Loucy (cell line): ENCODE measurements around the gene MYO3B.

Source experiments
- H2AFZ ChIP-seq: fragments of 200-600 bp; sonication (generic); 2 replicates; pipeline ENCODE4 v1.6.0; 2016; ENCODE audit warnings: antibody characterized with exemption, mild to moderate bottlenecking, low read length, moderate library complexity
- H3F3A ChIP-seq: fragments of 200-600 bp; 2 replicates; pipeline ENCODE4 v1.6.0; 2016; ENCODE audit warnings: antibody characterized with exemption, low read depth, mild to moderate bottlenecking
- H3K27me3 ChIP-seq: fragments of 200-600 bp; sonication (generic); 2 replicates; pipeline ENCODE4 v1.6.1; 2014; ENCODE audit warnings: low read length, mild to moderate bottlenecking; ENCODE audit not compliant: insufficient read depth, poor library complexity, severe bottlenecking
- H3K36me3 ChIP-seq: fragments of 200-600 bp; sonication (generic); 2 replicates; pipeline ENCODE4 v1.6.1; 2016; ENCODE audit warnings: low read length; ENCODE audit not compliant: insufficient read depth
- H3K4me1 ChIP-seq: fragments of 200-600 bp; sonication (generic); 2 replicates; pipeline ENCODE4 v1.5.1; 2014; ENCODE audit warnings: low read length, mild to moderate bottlenecking; ENCODE audit not compliant: insufficient read depth, poor library complexity, severe bottlenecking
- H3K4me2 ChIP-seq: fragments of 200-600 bp; sonication (generic); 2 replicates; pipeline ENCODE4 v1.6.0; 2014; ENCODE audit warnings: antibody characterized with exemption, low read length, low read depth, mild to moderate bottlenecking; ENCODE audit not compliant: poor library complexity, severe bottlenecking
- H3K4me3 ChIP-seq: fragments of 200-600 bp; sonication (generic); 2 replicates; pipeline ENCODE4 v1.5.1; 2014; ENCODE audit warnings: low read length, mild to moderate bottlenecking, mixed read lengths; ENCODE audit not compliant: poor library complexity, severe bottlenecking
- H3K79me2 ChIP-seq: fragments of 200-600 bp; sonication (generic); 2 replicates; pipeline ENCODE4 v1.6.1; 2014; ENCODE audit warnings: low read length; ENCODE audit not compliant: insufficient read depth
- H3K9ac ChIP-seq: fragments of 200-600 bp; sonication (generic); 2 replicates; pipeline ENCODE4 v1.6.0; 2014; ENCODE audit warnings: mild to moderate bottlenecking, low read depth, low read length, moderate library complexity; ENCODE audit not compliant: poor library complexity, severe bottlenecking
- H3K9me2 ChIP-seq: fragments of 200-600 bp; sonication (generic); replicated peaks from 2 replicates; pipeline ENCODE4 v1.6.1; 2016; ENCODE audit warnings: low read depth, low read length, mixed read lengths
- H3K9me3 ChIP-seq: fragments of 200-600 bp; sonication (generic); 2 replicates; pipeline ENCODE4 v1.6.1; 2014; ENCODE audit warnings: mild to moderate bottlenecking, antibody characterized with exemption, low read length, low read depth; ENCODE audit not compliant: insufficient read depth
- H4K20me1 ChIP-seq: fragments of 200-600 bp; sonication (generic); 2 replicates; pipeline ENCODE4 v1.6.0; 2014; ENCODE audit warnings: antibody characterized with exemption, low read length, mild to moderate bottlenecking; ENCODE audit not compliant: insufficient read depth, poor library complexity, severe bottlenecking
- EZH2phosphoT487 ChIP-seq: fragments of 200-600 bp; IDR thresholded peaks from 2 replicates; pipeline ENCODE4 v1.6.1; 2018; ENCODE audit warnings: antibody characterized with exemption, mild to moderate bottlenecking, moderate library complexity, borderline replicate concordance
- TF ChIP-seq, protein P1 (sequence below): fragments of 200-600 bp; sonication (generic); conservative IDR thresholded peaks from 2 replicates; pipeline ENCODE4 v1.5.1; 2014; ENCODE audit warnings: mild to moderate bottlenecking, antibody characterized with exemption, low read length

Gene MYO3B

DNA sequence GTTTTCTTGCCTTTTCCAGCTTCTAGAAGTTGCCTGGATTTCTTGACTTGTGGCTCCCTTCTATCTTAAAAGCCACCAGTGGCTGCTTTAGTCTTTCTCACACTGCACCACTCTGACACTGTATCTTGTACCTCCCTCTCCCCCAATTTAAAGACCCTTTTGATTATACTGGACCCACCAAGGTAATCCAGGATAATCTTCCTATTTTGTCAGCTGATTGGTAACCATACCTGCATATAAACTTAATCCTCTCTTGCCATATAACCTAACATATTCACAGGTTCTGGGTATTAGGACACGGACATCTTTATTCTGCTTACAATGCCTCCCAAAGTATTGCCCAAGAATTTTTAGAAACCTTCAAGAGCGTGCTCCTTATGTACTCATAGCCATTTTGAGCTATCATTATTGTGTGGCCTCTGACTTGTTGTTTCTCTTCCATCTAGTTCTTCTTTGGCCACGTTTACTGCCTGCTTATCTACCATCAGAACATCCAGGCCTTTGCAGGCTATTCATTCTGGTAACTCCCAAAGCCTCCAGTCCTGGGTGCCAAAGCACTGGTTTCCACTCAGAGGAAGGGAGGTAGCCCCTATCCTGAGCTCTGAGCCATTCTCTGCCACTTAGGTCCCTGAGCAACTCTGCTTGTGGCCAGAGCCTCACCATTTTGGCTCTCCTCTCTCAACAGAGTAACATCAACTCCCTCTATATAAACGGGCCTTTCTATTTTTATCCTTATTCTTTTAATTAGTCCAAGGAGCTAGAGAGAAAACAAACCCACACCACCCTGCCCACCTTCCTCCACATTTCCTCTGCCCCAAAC lies 70.8 kb downstream of the MYO3B start:
- TF ChIP-seq EZH2phosphoT487: no peak
- TF ChIP-seq, protein P1, sequence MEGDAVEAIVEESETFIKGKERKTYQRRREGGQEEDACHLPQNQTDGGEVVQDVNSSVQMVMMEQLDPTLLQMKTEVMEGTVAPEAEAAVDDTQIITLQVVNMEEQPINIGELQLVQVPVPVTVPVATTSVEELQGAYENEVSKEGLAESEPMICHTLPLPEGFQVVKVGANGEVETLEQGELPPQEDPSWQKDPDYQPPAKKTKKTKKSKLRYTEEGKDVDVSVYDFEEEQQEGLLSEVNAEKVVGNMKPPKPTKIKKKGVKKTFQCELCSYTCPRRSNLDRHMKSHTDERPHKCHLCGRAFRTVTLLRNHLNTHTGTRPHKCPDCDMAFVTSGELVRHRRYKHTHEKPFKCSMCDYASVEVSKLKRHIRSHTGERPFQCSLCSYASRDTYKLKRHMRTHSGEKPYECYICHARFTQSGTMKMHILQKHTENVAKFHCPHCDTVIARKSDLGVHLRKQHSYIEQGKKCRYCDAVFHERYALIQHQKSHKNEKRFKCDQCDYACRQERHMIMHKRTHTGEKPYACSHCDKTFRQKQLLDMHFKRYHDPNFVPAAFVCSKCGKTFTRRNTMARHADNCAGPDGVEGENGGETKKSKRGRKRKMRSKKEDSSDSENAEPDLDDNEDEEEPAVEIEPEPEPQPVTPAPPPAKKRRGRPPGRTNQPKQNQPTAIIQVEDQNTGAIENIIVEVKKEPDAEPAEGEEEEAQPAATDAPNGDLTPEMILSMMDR: no peak
- Histone ChIP-seq H3K27me3 (no peaks in the 10 kb centered on the region), H3K9me3 (no peaks in the 10 kb centered on the region), H3K9me2 (no peaks in the 10 kb centered on the region), H3K4me3 (no peak overlapping the region), H3K79me2 (no peaks in the 10 kb centered on the region), H4K20me1 (no peaks in the 10 kb centered on the region), H3K36me3 (no peaks in the 10 kb centered on the region), H2AFZ (no peak overlapping the region), H3F3A (no peaks in the 10 kb centered on the region), H3K4me1 (no peaks in the 10 kb centered on the region), H3K9ac (no peak overlapping the region), H3K4me2 (no peak overlapping the region)

- Histone ChIP-seq H3K79me2 (no peaks in the 10 kb centered on the region), H3F3A (no peaks in the 10 kb centered on the region), H3K36me3 (no peaks in the 10 kb centered on the region), H3K4me1 (no peaks in the 10 kb centered on the region), H3K9me3 (no peaks in the 10 kb centered on the region), H4K20me1 (no peaks in the 10 kb centered on the region), H2AFZ (peak overlapping the region; percentile 36; the same call in 1 of the 2 replicates), H3K4me2 (no peak overlapping the region), H3K27me3 (no peaks in the 10 kb centered on the region), H3K4me3 (no peak overlapping the region), H3K9me2 (no peaks in the 10 kb centered on the region), H3K9ac (no peak overlapping the region)
- no peak for TF ChIP-seq EZH2phosphoT487
- TF ChIP-seq, protein P1: no peak
Measured at GRCh38 chr2:170249761-170250160, 71.8 kb downstream of the MYO3B start.

- no peaks in the 10 kb centered on the region for H3K36me3 ChIP-seq
- H3K4me2 ChIP-seq: no peak overlapping the region
- no peaks in the 10 kb centered on the region for H3K9me3 ChIP-seq
- no peaks in the 10 kb centered on the region for H3K4me1 ChIP-seq
- no peaks in the 10 kb centered on the region for H3K27me3 ChIP-seq
- no peaks in the 10 kb centered on the region for H3K9me2 ChIP-seq
- H3K9ac ChIP-seq: no peak overlapping the region
- no peak for TF ChIP-seq EZH2phosphoT487
- TF ChIP-seq, protein P1: no peak
- no peak overlapping the region for H2AFZ ChIP-seq
- H3K4me3 ChIP-seq: no peak overlapping the region
- H3K79me2 ChIP-seq: no peaks in the 10 kb centered on the region
- no peaks in the 10 kb centered on the region for H3F3A ChIP-seq
- H4K20me1 ChIP-seq: no peaks in the 10 kb centered on the region
Measured at GRCh38 chr2:170250584-170250983, 72.6 kb downstream of the MYO3B start.
